H1 (cell line): ENCODE data around the gene ADCY6. TPM values are rescaled to one million over a fixed set of nuclear protein-coding genes. Genes with fewer than 3 reads are reported as not detected.

ENCODE experiments used
- CTCF ChIA-PET: fragments of 300-600 bp; sonication (Branson Sonifier 250); formaldehyde crosslinking; loops from one replicate; lab custom pipeline; 2021; ENCODE audit not compliant: partially characterized antibody; lab: Charles Lee
- POLR2A ChIA-PET: fragments of 300-600 bp; sonication (Branson Sonifier 250); formaldehyde crosslinking; loops from one replicate; lab custom pipeline; 2021; ENCODE audit warnings: inconsistent platforms; ENCODE audit not compliant: partially characterized antibody; lab: Charles Lee
- DNase-seq, 2 experiments: peaks; one replicate each; pipeline versions ENCODE4 v3.0.0 to v3.0.0-alpha.2; 2010 to 2022; ENCODE audit warnings: low spot score in 2 of 2, low read depth in 1 of 2, mixed read lengths in 1 of 2
- FAIRE-seq: peaks from 2 replicates; lab custom pipeline; 2011; peaks lifted over from hg19 to GRCh38; lab: Jason Lieb, UNC
- H2AFZ ChIP-seq: 2 replicates; pipeline ENCODE4 v1.8.1; 2012; ENCODE audit warnings: low read length, inconsistent platforms
- H2AK5ac ChIP-seq: 2 replicates; pipeline ENCODE4 v1.6.1; 2013; ENCODE audit warnings: low read depth, low read length
- H2BK120ac ChIP-seq: replicated peaks from 2 replicates; pipeline ENCODE3; 2013; ENCODE audit warnings: low read depth, low read length, inconsistent platforms
- H2BK12ac ChIP-seq: 2 replicates; pipeline ENCODE4 v1.6.1; 2013; ENCODE audit warnings: low read depth, low read length
- H2BK15ac ChIP-seq: 2 replicates; pipeline ENCODE4 v1.6.1; 2013; ENCODE audit warnings: low read length
- H2BK20ac ChIP-seq: 2 replicates; pipeline ENCODE4 v1.6.1; 2013; ENCODE audit warnings: low read length
- H2BK5ac ChIP-seq: 2 replicates; pipeline ENCODE4 v1.6.1; 2013; ENCODE audit warnings: low read depth, low read length
- H3K14ac ChIP-seq: 2 replicates; pipeline ENCODE4 v1.6.1; 2013; ENCODE audit warnings: inconsistent platforms; ENCODE audit not compliant: insufficient read length
- H3K18ac ChIP-seq: 2 replicates; pipeline ENCODE4 v1.6.1; 2013; ENCODE audit warnings: low read length; ENCODE audit errors: extremely low read depth
- H3K23ac ChIP-seq: 2 replicates; pipeline ENCODE4 v1.6.1; 2013; ENCODE audit warnings: inconsistent platforms; ENCODE audit not compliant: insufficient read length
- H3K23me2 ChIP-seq: 2 replicates; pipeline ENCODE4 v1.6.1; 2013; ENCODE audit warnings: low read depth, low read length
- H3K27ac ChIP-seq: 2 replicates; pipeline ENCODE4 v1.6.1; 2011; ENCODE audit warnings: low read depth, low read length, inconsistent platforms
- H3K27me3 ChIP-seq, 4 experiments: replicated peaks in 1 of 4; 1 replicate in 1 of 4; 2 replicates in 3 of 4; pipeline versions ENCODE4 v1.6.1 to v1.8.1; 2011 to 2013; ENCODE audit warnings: low read length in 3 of 4, mild to moderate bottlenecking in 3 of 4, inconsistent platforms in 2 of 4, mixed read lengths in 2 of 4, moderate library complexity in 1 of 4; ENCODE audit not compliant: control insufficient read depth in 3 of 4, insufficient read depth in 3 of 4; ENCODE audit errors: extremely low read depth in 1 of 4
- H3K36me3 ChIP-seq, 4 experiments: 2 replicates each; pipeline versions ENCODE4 v1.6.1 to v1.8.1; 2011 to 2013; ENCODE audit warnings: mild to moderate bottlenecking in 4 of 4, low read length in 3 of 4, moderate library complexity in 2 of 4, control low read depth in 1 of 4, inconsistent platforms in 1 of 4; ENCODE audit not compliant: insufficient read depth in 4 of 4, control insufficient read depth in 2 of 4
- H3K4ac ChIP-seq: replicated peaks from 2 replicates; pipeline ENCODE3; 2013; ENCODE audit warnings: low read length, low read depth, mixed read lengths, inconsistent platforms; ENCODE audit not compliant: insufficient read length
- H3K4me1 ChIP-seq, 4 experiments: replicated peaks in 1 of 4; 1 replicate in 1 of 4; 2 replicates in 3 of 4; pipeline versions ENCODE4 v1.6.1 to v1.8.1; 2011 to 2013; ENCODE audit warnings: low read length in 3 of 4, inconsistent platforms in 2 of 4, mixed read lengths in 1 of 4; ENCODE audit not compliant: insufficient read depth in 4 of 4, control insufficient read depth in 3 of 4
- H3K4me2 ChIP-seq, 2 experiments: 2 replicates each; pipeline versions ENCODE4 v1.6.1 to v1.8.1; 2011 to 2013; ENCODE audit warnings: low read depth in 2 of 2, low read length in 2 of 2, control low read depth in 1 of 2, inconsistent platforms in 1 of 2, mild to moderate bottlenecking in 1 of 2; ENCODE audit not compliant: insufficient read depth in 1 of 2
- H3K4me3 ChIP-seq, 4 experiments: fragments of 200-600, 300-600 bp in 1 of 4; sonication (generic), shearing (Covaris generic), sonication (Bioruptor Twin) in 1 of 4; 2 replicates each; pipeline versions ENCODE4 v1.5.1 to v1.8.1; 2011 to 2016; ENCODE audit warnings: low read length in 4 of 4, low read depth in 3 of 4, control low read depth in 2 of 4, inconsistent platforms in 2 of 4, mild to moderate bottlenecking in 2 of 4, mixed read lengths in 1 of 4, moderate library complexity in 1 of 4; ENCODE audit not compliant: insufficient read depth in 2 of 4; ENCODE audit errors: extremely low read depth in 1 of 4
- H3K56ac ChIP-seq: replicated peaks from 2 replicates; pipeline ENCODE3; 2013; ENCODE audit warnings: low read depth, mild to moderate bottlenecking, mixed read lengths, low read length, inconsistent platforms; ENCODE audit not compliant: insufficient read length
- H3K79me1 ChIP-seq: 2 replicates; pipeline ENCODE4 v1.6.1; 2013; ENCODE audit warnings: low read depth, low read length, control low read depth
- H3K79me2 ChIP-seq, 2 experiments: 2 replicates each; pipeline versions ENCODE4 v1.6.1 to v1.8.1; 2012 to 2013; ENCODE audit warnings: low read length in 2 of 2, mild to moderate bottlenecking in 2 of 2, inconsistent platforms in 1 of 2; ENCODE audit not compliant: insufficient read depth in 2 of 2, control insufficient read depth in 1 of 2
- H3K9ac ChIP-seq, 4 experiments: replicated peaks in 1 of 4; 1 replicate in 1 of 4; 2 replicates in 3 of 4; pipeline versions ENCODE4 v1.6.1 to v1.8.1; 2011 to 2013; ENCODE audit warnings: low read depth in 3 of 4, low read length in 3 of 4, control low read depth in 2 of 4, mild to moderate bottlenecking in 2 of 4, moderate library complexity in 2 of 4, inconsistent platforms in 1 of 4; ENCODE audit errors: extremely low read depth in 1 of 4
- H3K9me3 ChIP-seq, 2 experiments: 2 replicates each; pipeline versions ENCODE4 v1.6.1 to v1.8.1; 2012 to 2013; ENCODE audit warnings: mild to moderate bottlenecking in 2 of 2, moderate library complexity in 2 of 2, control low read depth in 1 of 2, inconsistent platforms in 1 of 2, low read depth in 1 of 2, low read length in 1 of 2, mixed read lengths in 1 of 2; ENCODE audit not compliant: insufficient read depth in 2 of 2
- H4K20me1 ChIP-seq, 2 experiments: replicated peaks in 1 of 2; 2 replicates each; pipeline versions ENCODE3 to v1.8.1; 2011 to 2013; ENCODE audit warnings: inconsistent platforms in 2 of 2, low read length in 2 of 2, mild to moderate bottlenecking in 1 of 2; ENCODE audit not compliant: insufficient read depth in 2 of 2, control insufficient read depth in 1 of 2
- H4K5ac ChIP-seq: 2 replicates; pipeline ENCODE4 v1.6.1; 2013; ENCODE audit warnings: low read length, low read depth, mixed read lengths, inconsistent platforms; ENCODE audit not compliant: insufficient read length
- H4K8ac ChIP-seq: 2 replicates; pipeline ENCODE4 v1.8.0; 2013; ENCODE audit warnings: mild to moderate bottlenecking, moderate library complexity, low read length, inconsistent platforms; ENCODE audit not compliant: insufficient read depth; ENCODE audit errors: extremely low read depth
- H4K91ac ChIP-seq: replicated peaks from 2 replicates; pipeline ENCODE3; 2013; ENCODE audit warnings: low read length, mixed read lengths, inconsistent platforms; ENCODE audit not compliant: insufficient read length
- KDM1A ChIP-seq: fragments of 200-600, 300-600 bp; sonication (generic); IDR thresholded peaks from 2 replicates; pipeline ENCODE4 v1.7.1; 2016; ENCODE audit warnings: mild to moderate bottlenecking, low read length, borderline replicate concordance
- RAD21 ChIP-seq, 2 experiments: IDR thresholded peaks in 1 of 2; conservative IDR thresholded peaks in 1 of 2; 2 replicates each; pipeline ENCODE4 v1.6.1; 2011; ENCODE audit warnings: low read depth in 2 of 2, low read length in 2 of 2, improper control_type of control experiment in 1 of 2, inconsistent platforms in 1 of 2, mild to moderate bottlenecking in 1 of 2, moderate library complexity in 1 of 2
- WGBS, 2 experiments: shearing (Covaris generic) in 1 of 2; methylation state at CpG; one replicate each; pipeline versions ENCODE4 v1.1.6 to v1.1.7; 2013 to 2015; ENCODE audit warnings: low lambda C conversion rate in 2 of 2, mixed read lengths in 2 of 2, inconsistent platforms in 1 of 2, low coverage in 1 of 2, missing lambda C conversion rate in 1 of 2; ENCODE audit not compliant: insufficient replicate concordance in 2 of 2, insufficient coverage in 1 of 2, insufficient read length in 1 of 2; ENCODE audit errors: extremely low coverage in 1 of 2, missing lambda C conversion rate in 1 of 2; 5-methylcytosine and 5-hydroxymethylcytosine counted together
- polyA plus RNA-seq, 7 experiments: library from polyadenylated mRNA; depleted of rRNA in 3 of 7; stranded (reverse) in 5 of 7; unstranded in 2 of 7; fragments of >200 nt in 5 of 7; fragments of 200-250 nt in 2 of 7; gene quantifications; 1 replicate in 5 of 7; 2 replicates in 1 of 7; 4 replicates in 1 of 7; pipeline versions ENCODE4 v1.2.1 to v1.2.3, GENCODE V29; 2011 to 2013; ENCODE audit warnings: missing spikeins in 2 of 7, mixed read lengths in 2 of 7
- total RNA-seq: library from RNA; stranded (reverse); fragmentation: NEBNext Ultra II Directional; extraction: Animal tissue kit (Norgen Biotek cat#: 25700); gene quantifications from 2 replicates; pipeline ENCODE4 v1.2.1, GENCODE V29; 2021

ADCY6 gene
- total and polyA plus RNA-seq, 2 of the 8 experiments (the other 6 are each of a cell fraction or from before 2014, with no cell fraction given): 11.7 to 17.5 TPM

- Histone ChIP-seq H3K9ac (no peak overlapping the region), H3K4me1 (no peaks in the 10 kb centered on the region), H3K27ac (no peak overlapping the region), H4K91ac (no peak overlapping the region), H3K79me1 (no peaks in the 10 kb centered on the region), H2AK5ac (no peak overlapping the region), H3K23me2 (no peaks in the 10 kb centered on the region), H3K56ac (no peak overlapping the region), H2AFZ (no peak overlapping the region), H3K27me3 (no peaks in the 10 kb centered on the region), H3K23ac (no peak overlapping the region), H4K5ac (no peak overlapping the region), H2BK15ac (no peak overlapping the region), H3K4me2 (no peak overlapping the region), H3K14ac (no peak overlapping the region), H2BK5ac (no peak overlapping the region), H2BK20ac (no peak overlapping the region), H2BK120ac (no peak overlapping the region), H3K9me3 (no peaks in the 10 kb centered on the region; a peak in 1 of 4 replicates), H3K4me3 (no peak overlapping the region), H3K36me3 (peaks cover 51 to 87% (median 82%) of the 10 kb centered on the region in 4 experiments), H3K79me2 (no peaks in the 10 kb centered on the region; a peak in 1 of 4 replicates), H4K8ac (no peak overlapping the region), H3K18ac (no peak overlapping the region), H3K4ac (no peak overlapping the region), H4K20me1 (peaks cover 5 to 15% of the 10 kb centered on the region in 2 experiments), H2BK12ac (no peak overlapping the region)
- ChIA-PET POLR2A (interaction anchor here (0.7 to 8.3 kb wide), 5 partner anchors 9 to 33 kb away, joined by 3 to 48 read pairs (median 6); partner anchors contain the start of genes DDX23 and RND1), CTCF (interaction anchor here (1.0 to 10.1 kb wide), 6 partner anchors 13 to 164 kb away, joined by 3 to 121 read pairs (median 4); partner anchors contain the start of genes CACNB3 and DDX23)
- TF ChIP-seq RAD21 (IDR thresholded peaks at IDR 0.05 in 1 of 2, conservative IDR thresholded peaks at IDR 0.05 in 1 of 2; ENCODE audit: low read depth in 2 of 2, low read length in 2 of 2) (peak in 1 of 2 experiments; percentile 16; a peak in 1 of 4 replicates), KDM1A (no peak)
- WGBS, 2 experiments: 90% methylated on average over 12 of the region's 12 CpGs; no CpG with 5 or more reads in 1 of the 2 experiments
- FAIRE-seq (no peak), DNase-seq (no peak)
These were observed 43.6 kb upstream of the ADCY6 start for GRCh38 chr12:48832321-48833060.
